SU-DHL-6 (cell line): Measurements from ENCODE around the gene TRAPPC2L.
"Not testable (repeated sequence)": the region's sequence is repeated elsewhere in the genome, so short reads cannot be mapped to it uniquely, and the experiment has no call there.

ENCODE experiments used
- H2AFZ ChIP-seq: fragments of 200-600 bp; sonication (generic); 2 replicates; pipeline ENCODE4 v1.6.1; 2014; ENCODE audit warnings: low read depth, mild to moderate bottlenecking, moderate library complexity, mixed read lengths, antibody characterized with exemption, low read length; ENCODE audit not compliant: severe bottlenecking
- H3F3A ChIP-seq: fragments of 200-600 bp; shearing (Covaris generic); 2 replicates; pipeline ENCODE4 v1.6.0; 2016; ENCODE audit warnings: antibody characterized with exemption, mild to moderate bottlenecking; ENCODE audit not compliant: insufficient read depth
- H3K27ac ChIP-seq: fragments of 200-600 bp; sonication (generic); 2 replicates; pipeline ENCODE4 v1.5.1; 2016; ENCODE audit warnings: low read depth, mild to moderate bottlenecking, low read length, moderate library complexity, mixed read lengths
- H3K27me3 ChIP-seq: fragments of 200-600 bp; sonication (generic), shearing (Covaris generic); 2 replicates; pipeline ENCODE4 v1.6.0; 2014; ENCODE audit warnings: mild to moderate bottlenecking, low read length
- H3K36me3 ChIP-seq: fragments of 200-600 bp; sonication (generic); 2 replicates; pipeline ENCODE4 v1.6.1; 2014; ENCODE audit warnings: mild to moderate bottlenecking, low read length, mixed read lengths
- H3K4me2 ChIP-seq: fragments of 300-600, 200-600 bp; shearing (Covaris generic), sonication (generic); 2 replicates; pipeline ENCODE4 v1.6.0; 2014; ENCODE audit warnings: low read length, low read depth, mild to moderate bottlenecking; ENCODE audit not compliant: poor library complexity, severe bottlenecking
- H3K4me3 ChIP-seq: fragments of 200-600 bp; sonication (generic); 2 replicates; pipeline ENCODE4 v1.5.1; 2014; ENCODE audit warnings: antibody characterized with exemption, low read length, mild to moderate bottlenecking, mixed read lengths; ENCODE audit not compliant: insufficient read depth, poor library complexity, severe bottlenecking
- H3K79me2 ChIP-seq: fragments of 200-600 bp; sonication (generic); 2 replicates; pipeline ENCODE4 v1.6.1; 2014; ENCODE audit warnings: mild to moderate bottlenecking, low read length, moderate library complexity; ENCODE audit not compliant: insufficient read depth
- H3K9ac ChIP-seq: fragments of 200-600 bp; sonication (generic); 2 replicates; pipeline ENCODE4 v1.7.0; 2014; ENCODE audit warnings: mild to moderate bottlenecking, low read length
- H3K9me2 ChIP-seq: fragments of 200-600 bp; sonication (generic); replicated peaks from 2 replicates; pipeline ENCODE4 v1.6.1; 2014; ENCODE audit warnings: low read length; ENCODE audit not compliant: insufficient read depth
- H3K9me3 ChIP-seq: fragments of 200-600 bp; sonication (generic); 2 replicates; pipeline ENCODE4 v1.6.1; 2014; ENCODE audit warnings: low read length, mixed read lengths; ENCODE audit not compliant: insufficient read depth
- H4K20me1 ChIP-seq: fragments of 200-600 bp; sonication (generic); 2 replicates; pipeline ENCODE4 v1.6.1; 2014; ENCODE audit warnings: low read depth, mild to moderate bottlenecking, antibody characterized with exemption, low read length, moderate library complexity, mixed read lengths
- EZH2phosphoT487 ChIP-seq: fragments of 200-600 bp; sonication (generic), shearing (Covaris generic); conservative IDR thresholded peaks from 2 replicates; pipeline ENCODE4 v1.6.1; 2018; ENCODE audit warnings: mild to moderate bottlenecking, antibody characterized with exemption, low read length, moderate library complexity, mixed read lengths
- TF ChIP-seq, protein P1 (sequence below): fragments of 200-600 bp; sonication (generic); IDR thresholded peaks from one replicate; pipeline ENCODE4 v1.5.1; 2017; ENCODE audit warnings: antibody characterized with exemption, mild to moderate bottlenecking, low read length, moderate library complexity; ENCODE audit not compliant: insufficient read depth, poor library complexity, severe bottlenecking

Gene TRAPPC2L

DNA sequence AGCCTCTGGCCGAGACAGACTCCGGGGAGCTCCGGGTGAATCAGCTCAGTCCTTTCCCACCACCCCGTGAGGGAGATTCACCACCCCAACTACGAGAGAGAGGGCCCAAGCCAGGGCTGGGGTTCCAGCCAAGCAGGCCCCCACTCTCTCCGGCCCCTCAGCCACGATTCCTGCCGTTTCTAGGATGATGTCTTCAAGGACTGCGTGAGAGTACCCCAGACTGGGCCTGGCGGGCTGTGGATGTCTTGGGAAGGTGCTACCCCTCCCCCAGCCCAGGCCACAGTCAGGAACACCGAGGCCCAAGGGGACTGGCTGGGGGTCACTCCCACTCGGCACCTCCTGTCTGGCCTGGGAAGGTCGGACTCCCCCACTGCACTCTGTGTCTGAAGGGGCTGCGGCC, 31.1 kb downstream of the TRAPPC2L start:
- no peaks in the 10 kb centered on the region for H4K20me1 ChIP-seq
- H2AFZ ChIP-seq = no peak overlapping the region
- no peaks in the 10 kb centered on the region for H3K27me3 ChIP-seq
- H3K9me3 ChIP-seq = no peaks in the 10 kb centered on the region
- H3F3A ChIP-seq = no peaks in the 10 kb centered on the region
- no peaks in the 10 kb centered on the region for H3K79me2 ChIP-seq
- no peak overlapping the region for H3K4me2 ChIP-seq
- H3K36me3 ChIP-seq = peaks cover 3% of the 10 kb centered on the region; the same call in 1 of the 2 replicates
- TF ChIP-seq EZH2phosphoT487 = no peak
- TF ChIP-seq, protein P1, sequence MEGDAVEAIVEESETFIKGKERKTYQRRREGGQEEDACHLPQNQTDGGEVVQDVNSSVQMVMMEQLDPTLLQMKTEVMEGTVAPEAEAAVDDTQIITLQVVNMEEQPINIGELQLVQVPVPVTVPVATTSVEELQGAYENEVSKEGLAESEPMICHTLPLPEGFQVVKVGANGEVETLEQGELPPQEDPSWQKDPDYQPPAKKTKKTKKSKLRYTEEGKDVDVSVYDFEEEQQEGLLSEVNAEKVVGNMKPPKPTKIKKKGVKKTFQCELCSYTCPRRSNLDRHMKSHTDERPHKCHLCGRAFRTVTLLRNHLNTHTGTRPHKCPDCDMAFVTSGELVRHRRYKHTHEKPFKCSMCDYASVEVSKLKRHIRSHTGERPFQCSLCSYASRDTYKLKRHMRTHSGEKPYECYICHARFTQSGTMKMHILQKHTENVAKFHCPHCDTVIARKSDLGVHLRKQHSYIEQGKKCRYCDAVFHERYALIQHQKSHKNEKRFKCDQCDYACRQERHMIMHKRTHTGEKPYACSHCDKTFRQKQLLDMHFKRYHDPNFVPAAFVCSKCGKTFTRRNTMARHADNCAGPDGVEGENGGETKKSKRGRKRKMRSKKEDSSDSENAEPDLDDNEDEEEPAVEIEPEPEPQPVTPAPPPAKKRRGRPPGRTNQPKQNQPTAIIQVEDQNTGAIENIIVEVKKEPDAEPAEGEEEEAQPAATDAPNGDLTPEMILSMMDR = no peak
- no peak overlapping the region for H3K27ac ChIP-seq
- no peak overlapping the region for H3K9ac ChIP-seq
- H3K4me3 ChIP-seq = no peak overlapping the region
- H3K9me2 ChIP-seq = no peaks in the 10 kb centered on the region

DNA sequence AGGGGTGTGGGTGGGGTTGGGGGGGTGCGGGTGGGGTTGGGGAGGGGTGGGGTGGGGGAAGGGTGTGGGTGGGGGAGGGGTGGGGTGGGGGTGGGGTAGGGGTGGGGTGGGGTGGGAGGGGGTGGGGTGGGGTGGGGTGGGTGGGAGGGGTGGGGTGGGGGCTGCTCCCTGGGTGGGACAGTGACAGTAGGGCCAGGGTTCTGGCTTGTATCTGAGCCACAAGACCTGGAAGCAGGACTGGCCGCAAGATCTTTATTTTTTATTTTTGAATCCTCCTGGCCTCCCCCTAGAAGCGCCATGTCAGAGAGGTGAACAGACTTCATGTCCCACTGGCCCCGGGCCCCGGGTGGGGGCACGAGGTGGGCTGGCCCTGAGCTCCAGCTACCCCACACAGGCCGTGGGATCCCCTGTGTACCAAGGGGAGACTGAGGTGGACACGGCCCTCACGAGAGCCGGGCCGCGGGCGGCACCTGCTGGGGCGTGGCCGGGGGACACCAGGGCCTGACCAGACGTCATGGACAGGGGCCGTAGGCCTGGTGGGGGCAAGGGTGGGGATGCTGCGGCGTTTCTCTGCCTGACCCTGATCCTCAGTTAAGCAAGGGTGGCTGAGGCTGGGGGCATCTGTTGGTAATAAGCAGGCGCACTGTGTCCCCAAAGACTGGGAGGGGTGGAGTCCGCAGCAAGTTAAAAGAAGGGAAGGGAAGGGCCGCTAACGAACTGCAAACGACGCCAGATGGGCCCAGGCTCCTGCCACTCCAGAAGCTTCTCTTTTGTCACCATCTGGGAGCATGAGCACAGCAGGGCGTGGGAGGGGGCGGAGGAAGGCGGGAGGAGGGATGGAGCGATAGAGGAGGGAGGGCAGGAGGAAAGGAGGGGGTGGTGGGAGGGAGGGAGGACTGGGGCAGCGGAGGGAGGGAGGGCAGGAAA, 31.8 kb downstream of the TRAPPC2L start:
- Histone ChIP-seq H3K9ac (no peak overlapping the region), H3K36me3 (peaks cover 3% of the 10 kb centered on the region; the same call in 1 of the 2 replicates), H3K27me3 (no peaks in the 10 kb centered on the region), H2AFZ (no peak overlapping the region), H3K4me2 (no peak overlapping the region), H3K9me3 (no peaks in the 10 kb centered on the region), H3K4me3 (no peak overlapping the region), H3K9me2 (no peaks in the 10 kb centered on the region), H3K79me2 (no peaks in the 10 kb centered on the region), H3K27ac (no peak overlapping the region), H4K20me1 (no peaks in the 10 kb centered on the region), H3F3A (no peaks in the 10 kb centered on the region)
- no peak for TF ChIP-seq EZH2phosphoT487
- TF ChIP-seq, protein P1 = no peak

DNA sequence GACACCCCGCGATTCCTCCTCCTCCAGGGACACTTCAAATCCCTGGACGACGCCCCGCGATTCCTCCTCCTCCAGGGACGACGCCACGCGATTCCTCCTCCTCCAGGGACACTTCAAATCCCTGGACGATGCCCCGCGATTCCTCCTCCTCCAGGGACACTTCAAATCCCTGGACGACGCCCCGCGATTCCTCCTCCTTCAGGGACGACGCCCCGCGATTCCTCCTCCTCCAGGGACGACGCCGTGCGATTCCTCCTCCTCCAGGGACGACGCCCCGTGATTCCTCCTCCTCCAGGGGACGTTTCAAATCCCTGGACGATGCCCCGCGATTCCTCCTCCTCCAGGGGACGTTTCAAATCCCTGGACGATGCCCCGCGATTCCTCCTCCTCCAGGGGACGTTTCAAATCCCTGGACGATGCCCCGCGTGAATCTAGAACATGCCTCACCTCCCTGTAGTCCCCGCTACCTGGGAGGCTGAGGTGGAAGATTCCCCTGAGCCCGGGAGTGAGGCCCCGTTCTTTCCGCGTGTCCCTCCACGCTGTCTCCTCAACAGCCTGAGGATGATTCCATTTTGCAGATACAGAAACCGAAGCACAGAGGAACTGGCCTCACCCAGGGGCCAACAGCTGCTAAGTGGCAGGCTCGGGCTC, 32.9 kb downstream of the TRAPPC2L start:
- H3K79me2 ChIP-seq, H3K9ac ChIP-seq, H3F3A ChIP-seq, H4K20me1 ChIP-seq, H2AFZ ChIP-seq, H3K36me3 ChIP-seq, H3K27ac ChIP-seq, H3K9me2 ChIP-seq, H3K4me3 ChIP-seq, H3K27me3 ChIP-seq, H3K4me2 ChIP-seq, H3K9me3 ChIP-seq: not testable (repeated sequence)

DNA sequence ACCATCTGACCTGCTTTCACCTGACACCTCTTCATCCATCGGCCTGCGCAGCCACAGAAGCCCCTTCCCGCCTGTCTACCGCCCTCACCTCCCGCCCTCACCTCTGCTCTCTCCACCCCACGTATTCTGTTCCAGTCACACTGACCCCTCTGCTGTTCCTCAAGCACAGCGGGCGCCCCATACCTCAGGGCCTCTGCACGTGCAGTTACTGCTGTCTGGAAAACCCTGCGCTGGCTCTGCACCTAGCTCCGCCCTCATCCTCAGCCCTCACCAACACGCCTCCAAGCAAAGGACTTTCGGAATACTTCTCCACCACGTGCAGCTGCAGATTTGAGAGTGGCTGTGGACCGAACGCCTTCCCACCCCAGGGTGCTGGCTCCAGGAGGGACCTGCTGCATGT, 34.2 kb downstream of the TRAPPC2L start:
- H3F3A ChIP-seq = no peaks in the 10 kb centered on the region
- no peaks in the 10 kb centered on the region for H3K9me3 ChIP-seq
- H3K9ac ChIP-seq = no peak overlapping the region
- H2AFZ ChIP-seq = no peak overlapping the region
- no peaks in the 10 kb centered on the region for H3K27me3 ChIP-seq
- no peak overlapping the region for H3K27ac ChIP-seq
- H4K20me1 ChIP-seq = no peaks in the 10 kb centered on the region
- no peak overlapping the region for H3K4me3 ChIP-seq
- TF ChIP-seq, protein P1 = no peak
- TF ChIP-seq EZH2phosphoT487 = no peak
- H3K4me2 ChIP-seq = no peak overlapping the region
- H3K9me2 ChIP-seq = no peaks in the 10 kb centered on the region
- no peaks in the 10 kb centered on the region for H3K36me3 ChIP-seq
- no peaks in the 10 kb centered on the region for H3K79me2 ChIP-seq
